ENCODE results near the gene PRKN.

DNA sequence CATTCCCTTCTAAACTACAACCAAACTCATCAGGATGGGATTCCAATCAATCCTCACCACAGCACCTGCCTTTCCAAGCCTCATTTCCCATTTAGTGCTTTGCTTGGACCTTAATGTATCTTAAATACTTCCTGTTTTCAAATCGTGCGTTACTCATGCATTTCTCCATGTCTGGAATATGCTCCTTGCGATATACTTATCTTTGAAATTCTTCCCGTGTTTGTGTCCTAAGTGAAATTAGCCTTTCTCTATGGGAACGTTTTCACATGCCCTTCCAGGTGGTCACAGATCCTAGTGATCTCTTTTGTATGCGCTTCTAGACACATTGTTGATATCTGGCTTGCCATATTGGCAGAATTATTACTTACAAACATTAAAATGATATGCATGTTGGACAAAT is 833.1 kb downstream of the PRKN start:
- TF ChIP-seq, protein P1, sequence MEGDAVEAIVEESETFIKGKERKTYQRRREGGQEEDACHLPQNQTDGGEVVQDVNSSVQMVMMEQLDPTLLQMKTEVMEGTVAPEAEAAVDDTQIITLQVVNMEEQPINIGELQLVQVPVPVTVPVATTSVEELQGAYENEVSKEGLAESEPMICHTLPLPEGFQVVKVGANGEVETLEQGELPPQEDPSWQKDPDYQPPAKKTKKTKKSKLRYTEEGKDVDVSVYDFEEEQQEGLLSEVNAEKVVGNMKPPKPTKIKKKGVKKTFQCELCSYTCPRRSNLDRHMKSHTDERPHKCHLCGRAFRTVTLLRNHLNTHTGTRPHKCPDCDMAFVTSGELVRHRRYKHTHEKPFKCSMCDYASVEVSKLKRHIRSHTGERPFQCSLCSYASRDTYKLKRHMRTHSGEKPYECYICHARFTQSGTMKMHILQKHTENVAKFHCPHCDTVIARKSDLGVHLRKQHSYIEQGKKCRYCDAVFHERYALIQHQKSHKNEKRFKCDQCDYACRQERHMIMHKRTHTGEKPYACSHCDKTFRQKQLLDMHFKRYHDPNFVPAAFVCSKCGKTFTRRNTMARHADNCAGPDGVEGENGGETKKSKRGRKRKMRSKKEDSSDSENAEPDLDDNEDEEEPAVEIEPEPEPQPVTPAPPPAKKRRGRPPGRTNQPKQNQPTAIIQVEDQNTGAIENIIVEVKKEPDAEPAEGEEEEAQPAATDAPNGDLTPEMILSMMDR (IDR thresholded peaks at IDR 0.05) = no peak
- TF ChIP-seq EZH2phosphoT487 (IDR thresholded peaks at IDR 0.05) = no peak

Measured in neural progenitor cell (in vitro differentiated cells).